GM18858 (cell line): Measurements from ENCODE around the gene PGLYRP4.

Source experiments
- ATAC-seq: cut with Tn5 transposase; IDR thresholded peaks from one replicate; pipeline ENCODE4 v1.9.1; 2021; ENCODE audit not compliant: unreplicated experiment

PGLYRP4 gene

DNA sequence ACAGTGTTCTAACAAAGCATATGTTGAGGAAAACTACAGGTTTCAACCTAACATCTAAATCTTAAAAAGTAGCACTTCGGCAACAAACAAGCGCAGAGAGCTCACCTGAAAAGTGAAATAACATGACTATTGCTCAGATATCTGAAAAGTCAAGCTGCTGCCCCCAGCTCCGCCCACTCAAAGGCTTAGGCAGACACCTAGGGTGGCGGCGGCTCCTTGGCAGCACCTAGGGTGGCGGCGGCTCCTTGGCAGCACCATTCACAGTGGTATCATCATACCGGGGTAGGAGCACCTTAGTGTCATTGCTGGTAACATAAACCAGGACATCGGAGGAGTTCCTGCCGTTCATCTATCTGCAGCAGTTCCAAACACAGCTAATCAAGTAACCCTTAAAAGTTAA, 30.9 kb upstream of the PGLYRP4 start:
- ATAC-seq: no peak

DNA sequence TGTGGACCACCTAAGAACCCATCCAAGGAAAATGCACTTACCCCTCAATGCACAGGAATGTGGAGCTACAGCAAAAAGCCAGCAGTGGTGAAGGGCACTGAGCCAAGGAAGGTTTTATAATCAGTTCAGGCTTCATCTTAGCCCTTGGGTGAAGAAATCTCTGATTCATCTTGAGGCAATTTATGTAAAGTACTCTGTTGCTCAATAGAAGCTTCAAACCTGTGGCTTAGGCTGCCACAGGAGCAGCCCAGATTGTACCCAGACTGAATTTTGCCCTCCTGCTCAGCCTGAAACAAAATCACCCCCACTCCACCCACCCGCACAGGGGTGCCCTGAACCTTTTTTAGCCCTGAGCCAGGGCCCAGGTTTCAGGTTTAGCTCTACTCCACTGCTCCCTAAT, 26.9 kb upstream of the PGLYRP4 start, which contains the start of gene S100A12:
TSS of gene S100A12 (minus strand) at position 111 of the 400 bp plus-strand sequence. CDS start 1,029 bp downstream, outside the sequence.
- ATAC-seq: no peak

DNA sequence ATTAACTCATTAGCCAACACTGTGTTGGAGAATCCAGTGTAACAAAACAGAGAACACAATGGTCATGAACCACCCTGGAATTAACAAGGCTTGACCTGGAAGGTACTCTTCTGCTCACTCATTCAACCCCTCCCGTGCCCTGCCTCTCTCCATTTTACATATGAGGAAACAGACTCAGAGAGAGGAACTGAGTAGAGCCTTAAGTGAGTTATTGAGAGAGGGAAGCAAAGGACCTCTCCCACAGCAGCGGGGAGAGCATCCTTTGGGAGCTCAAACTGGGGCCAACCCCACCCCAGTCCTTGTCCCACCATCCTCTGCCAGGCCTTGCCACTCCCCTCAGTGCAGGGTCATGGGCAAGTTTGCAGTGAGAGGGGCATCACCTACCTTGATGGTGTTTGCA, 25.4 kb upstream of the PGLYRP4 start:
- no peak for ATAC-seq

DNA sequence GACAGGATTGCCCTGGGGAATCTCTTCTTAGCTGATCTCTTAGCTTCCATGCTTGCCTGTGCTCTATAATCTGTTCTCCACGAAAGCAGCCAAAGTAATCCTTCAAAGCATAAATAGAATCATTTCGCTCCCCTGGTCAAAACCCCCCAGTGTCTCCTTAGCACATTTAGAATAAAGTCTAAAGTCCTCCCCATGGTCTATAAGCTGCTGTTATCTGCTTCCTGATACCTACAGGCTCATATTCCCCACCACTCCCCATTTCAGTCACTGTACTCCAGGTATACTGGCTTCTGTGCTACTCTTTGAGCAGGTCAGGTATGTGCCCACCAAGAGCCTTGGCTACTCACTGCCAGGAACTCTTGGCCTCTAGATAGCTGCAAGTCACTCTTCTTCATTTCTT, 23.9 kb upstream of the PGLYRP4 start:
- ATAC-seq: no peak

DNA sequence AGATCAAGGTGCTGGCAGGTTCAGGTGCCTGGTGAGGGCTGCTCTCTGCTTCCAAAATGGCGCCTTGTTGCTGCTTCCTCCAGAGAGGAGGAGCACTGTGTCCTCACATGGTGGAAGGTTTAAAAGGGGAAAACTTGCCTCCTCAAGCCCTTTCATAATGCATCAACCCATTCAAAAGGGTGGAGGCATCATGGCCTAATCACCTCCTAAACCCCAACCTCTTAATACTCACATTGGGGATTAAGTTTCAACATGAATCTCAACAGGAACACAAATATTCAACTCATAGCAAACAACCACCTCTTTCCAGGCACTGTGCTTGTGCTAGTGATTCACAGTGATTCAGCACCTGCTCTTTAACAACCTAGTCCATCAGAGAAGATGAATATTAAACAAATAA, 22.6 kb upstream of the PGLYRP4 start:
- ATAC-seq: no peak

DNA sequence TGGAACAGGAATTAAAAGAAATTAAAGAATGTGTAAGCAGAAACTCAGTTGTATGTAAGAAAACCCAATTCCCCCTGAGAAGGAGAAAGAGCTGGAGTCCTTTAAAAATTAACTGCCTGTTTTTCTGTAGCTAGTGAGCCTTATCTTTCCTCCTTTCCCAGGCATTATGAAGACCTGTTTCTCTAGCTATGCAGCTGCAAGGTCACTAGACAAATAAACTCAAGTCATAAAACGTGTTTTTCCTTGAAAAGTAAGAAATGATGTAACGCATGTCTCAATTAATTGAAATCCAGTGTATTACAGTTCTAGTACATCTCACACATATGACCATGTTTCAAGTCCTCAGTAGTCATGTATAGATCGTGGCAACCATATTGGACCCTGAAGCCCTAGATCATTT, 21.5 kb upstream of the PGLYRP4 start:
- ATAC-seq: no peak

DNA sequence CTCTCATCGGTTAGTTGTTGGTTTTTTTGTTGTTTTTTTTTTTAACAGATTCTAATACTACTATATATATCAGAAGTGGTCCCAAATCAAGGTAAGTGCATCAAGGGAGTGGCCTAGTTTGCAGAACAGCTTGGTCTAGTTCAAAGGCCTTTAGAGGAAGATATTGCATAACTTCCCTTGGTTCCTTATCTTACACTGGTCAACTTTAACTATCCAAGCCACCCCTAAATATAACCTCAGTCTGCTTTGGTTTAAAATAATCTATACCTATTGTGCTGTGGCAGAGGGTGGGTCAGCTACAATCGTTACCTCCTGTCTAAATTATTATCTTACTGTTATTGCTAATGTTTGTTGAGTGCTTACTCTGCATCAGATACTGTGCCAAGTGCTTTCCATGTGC, 19.9 kb upstream of the PGLYRP4 start:
- no peak for ATAC-seq

DNA sequence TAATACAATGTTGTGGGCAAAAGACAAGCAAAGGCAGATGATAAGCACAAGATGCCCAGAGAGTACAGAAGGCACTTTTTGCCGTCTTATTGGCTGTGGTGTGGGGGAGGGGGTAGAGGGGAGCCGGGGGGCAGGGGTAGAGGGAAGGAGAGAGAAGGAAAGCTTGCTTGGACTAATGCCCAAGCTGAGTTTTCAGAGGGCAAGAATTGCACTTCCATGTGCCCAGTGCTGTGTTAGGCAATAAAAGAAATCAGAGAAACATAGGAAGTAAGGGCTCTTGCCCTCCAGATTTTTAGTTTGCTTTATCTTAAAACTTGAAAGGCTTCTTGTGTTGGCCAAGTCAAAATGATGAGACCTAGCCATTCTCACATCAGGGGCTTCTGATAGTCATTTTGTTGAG, 18.4 kb upstream of the PGLYRP4 start:
- no peak for ATAC-seq

DNA sequence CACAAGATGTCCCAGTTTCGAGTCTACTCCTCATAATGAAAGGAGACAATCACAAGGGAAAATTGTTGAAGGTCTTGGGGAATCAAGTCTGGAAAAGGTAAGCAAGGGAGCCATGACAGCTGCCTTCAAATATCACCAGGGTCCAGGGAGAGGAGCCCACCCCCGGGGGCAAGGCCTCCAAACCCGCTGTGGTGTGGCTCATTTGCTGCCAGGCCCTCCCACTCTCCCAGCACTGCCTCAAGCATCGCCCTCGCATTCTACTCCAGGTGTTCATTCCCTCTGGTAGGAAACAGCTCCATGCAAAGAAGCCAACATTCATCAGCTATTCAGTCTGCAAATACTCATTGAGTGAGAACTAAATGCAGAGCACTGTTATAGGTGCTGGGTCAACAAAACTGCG, 17.6 kb upstream of the PGLYRP4 start:
- no peak for ATAC-seq

DNA sequence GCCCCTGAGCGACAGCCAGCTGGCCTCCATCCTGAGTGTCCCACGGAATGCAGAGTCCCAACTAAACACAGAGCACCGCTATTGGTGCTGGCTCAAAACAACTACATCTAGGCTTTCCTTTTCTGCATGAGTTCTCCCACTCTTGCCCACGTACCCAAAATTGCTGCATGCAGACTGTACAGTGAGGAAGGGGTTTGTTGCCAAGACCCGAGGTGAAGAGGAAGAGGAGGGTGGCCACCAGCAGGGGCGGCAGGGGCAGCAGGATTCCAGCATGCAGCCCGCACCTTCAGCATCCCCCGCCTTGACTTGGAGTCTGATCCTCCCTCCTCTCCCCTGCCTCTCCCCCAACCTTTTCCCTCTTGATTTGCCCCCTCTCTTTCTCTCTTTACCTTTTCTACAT, 17.1 kb upstream of the PGLYRP4 start:
- ATAC-seq: no peak

DNA sequence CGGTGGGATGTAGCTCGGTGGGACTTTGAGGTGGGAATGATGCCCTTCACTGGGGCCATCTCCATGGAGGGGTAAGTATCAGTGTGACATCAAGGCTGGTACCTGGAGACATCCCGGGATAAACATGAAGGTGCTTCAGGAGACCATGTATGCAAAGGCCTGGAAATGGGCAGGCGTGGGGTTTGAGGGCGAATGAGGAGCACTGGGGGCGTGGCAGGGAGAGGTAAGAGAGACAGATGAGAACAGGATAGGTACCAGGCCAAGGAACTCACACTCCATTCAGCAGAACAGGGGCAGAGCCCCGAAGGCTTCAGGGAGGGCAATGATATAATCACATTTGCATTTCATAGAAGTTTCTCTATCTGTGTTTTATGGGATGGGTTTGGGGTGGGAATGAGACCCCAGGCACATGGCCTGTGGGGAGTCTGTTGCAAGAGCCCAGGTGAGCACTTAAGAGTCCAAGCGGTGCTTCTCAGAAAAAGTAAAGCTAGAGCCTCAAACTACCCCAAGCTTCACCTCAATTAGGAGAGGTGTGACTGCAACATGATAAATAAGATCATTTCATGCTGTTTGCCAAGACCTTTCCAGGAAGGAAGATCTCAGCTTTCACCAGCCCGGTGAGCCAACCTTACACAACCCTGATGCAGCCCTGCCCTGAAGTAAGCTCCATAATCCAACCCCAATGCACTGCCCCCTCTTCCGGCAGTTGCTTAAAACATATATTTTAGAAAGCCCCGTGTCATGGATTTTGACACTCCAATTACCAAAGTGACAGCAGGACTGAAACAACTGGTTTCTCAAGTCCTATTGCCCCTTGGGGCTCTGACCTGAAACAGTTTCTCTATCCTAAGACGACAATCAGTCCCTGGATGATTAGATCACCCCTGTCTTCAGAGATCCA, 16.4 kb upstream of the PGLYRP4 start:
- no peak for ATAC-seq

DNA sequence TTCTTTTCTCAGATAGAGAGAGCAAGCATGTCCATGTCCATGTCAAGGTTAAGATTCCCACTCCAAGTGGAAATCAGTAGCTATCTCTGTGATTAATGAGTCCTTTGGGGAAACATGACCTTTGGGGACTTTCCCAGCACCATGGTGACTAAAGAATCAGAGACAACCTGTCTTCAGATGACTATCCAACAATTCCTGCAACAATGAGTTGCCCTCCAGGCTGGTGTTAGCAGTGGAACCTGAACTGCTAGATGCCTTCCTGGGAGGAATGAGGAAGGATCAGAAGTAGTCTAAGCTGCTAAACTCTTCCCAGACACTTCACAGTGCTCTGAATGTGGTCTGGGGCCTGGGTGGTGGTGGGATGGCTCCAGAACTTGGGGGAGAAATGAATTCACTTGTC, 15.5 kb upstream of the PGLYRP4 start:
- ATAC-seq: no peak

DNA sequence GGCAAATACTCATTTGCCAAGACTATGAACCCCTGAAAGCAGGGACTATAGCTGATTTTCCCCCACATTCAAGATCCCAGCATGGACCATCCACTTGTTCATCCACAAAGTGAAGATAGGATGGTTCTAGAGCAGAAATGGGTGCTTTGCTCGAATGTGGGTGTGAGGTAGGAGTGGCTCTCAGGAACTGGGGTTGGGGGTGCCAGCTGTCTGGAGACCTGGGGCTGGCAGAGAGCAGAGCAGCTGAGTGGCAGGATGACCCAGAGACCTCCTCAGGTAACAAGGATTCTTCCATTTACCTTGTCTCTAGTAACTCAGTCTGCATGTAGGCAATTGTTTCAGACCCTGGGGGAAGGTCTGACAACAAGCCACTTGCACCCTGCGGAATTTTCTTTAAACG, 15.0 kb upstream of the PGLYRP4 start:
- no peak for ATAC-seq

DNA sequence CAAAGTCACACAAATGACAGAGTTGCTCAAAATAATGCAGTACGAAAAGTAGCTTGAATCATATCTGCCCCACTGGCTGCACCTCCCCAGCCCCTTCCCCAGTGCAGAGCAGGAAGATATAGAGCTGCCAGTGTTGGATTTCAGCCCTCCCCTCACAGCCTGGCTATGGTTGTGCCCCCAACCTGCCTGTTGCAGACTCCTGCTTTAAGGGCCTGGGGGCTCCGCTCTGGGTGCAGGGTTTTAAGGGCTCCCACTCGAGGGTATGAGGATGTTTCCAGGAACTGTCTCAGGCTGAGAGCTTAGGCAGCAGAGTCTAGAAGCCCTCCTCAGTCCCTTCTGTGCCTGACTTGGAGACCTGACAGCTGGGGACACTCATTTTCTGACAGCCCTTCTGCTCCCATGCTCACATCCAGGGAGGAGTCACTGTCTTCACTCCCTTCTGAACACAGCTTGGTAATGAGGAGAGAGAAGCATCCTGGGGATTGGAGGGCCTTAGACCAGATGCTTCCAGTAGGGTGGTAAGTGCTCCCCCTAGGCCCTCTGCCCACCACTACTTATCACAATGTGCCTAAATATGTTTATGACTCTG, 13.6 kb upstream of the PGLYRP4 start:
- no peak for ATAC-seq

DNA sequence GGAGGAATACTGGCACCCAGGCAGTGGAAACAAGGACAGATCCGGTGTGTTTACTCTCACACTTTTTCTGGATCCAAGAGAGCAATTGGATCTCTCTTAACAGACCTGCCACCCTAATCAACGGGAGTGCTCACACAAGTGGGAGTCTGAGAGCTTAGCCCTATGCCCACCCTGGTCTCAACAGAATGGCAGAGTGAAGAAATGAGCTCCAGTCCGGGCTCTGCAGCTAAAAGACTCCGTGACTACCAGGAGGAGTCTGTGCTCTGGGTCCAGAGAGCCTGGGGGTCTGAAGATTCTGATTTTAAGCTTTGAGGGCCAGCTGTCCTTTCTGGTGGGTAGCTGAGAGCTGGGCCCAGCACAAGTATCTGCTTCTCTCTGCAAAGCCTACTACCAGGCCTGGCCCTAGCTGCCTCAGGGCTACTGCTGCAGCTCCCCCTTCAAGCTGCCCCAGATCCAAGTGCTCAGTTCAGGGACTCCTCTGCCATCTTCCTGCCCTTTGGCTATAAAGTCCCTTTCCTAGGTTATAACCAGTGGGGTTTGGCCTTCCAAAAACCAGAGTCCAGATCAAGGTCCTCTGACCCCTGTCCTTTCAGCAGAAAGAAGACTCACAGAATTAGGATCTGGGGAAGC, 13.0 kb upstream of the PGLYRP4 start:
- ATAC-seq: no peak

DNA sequence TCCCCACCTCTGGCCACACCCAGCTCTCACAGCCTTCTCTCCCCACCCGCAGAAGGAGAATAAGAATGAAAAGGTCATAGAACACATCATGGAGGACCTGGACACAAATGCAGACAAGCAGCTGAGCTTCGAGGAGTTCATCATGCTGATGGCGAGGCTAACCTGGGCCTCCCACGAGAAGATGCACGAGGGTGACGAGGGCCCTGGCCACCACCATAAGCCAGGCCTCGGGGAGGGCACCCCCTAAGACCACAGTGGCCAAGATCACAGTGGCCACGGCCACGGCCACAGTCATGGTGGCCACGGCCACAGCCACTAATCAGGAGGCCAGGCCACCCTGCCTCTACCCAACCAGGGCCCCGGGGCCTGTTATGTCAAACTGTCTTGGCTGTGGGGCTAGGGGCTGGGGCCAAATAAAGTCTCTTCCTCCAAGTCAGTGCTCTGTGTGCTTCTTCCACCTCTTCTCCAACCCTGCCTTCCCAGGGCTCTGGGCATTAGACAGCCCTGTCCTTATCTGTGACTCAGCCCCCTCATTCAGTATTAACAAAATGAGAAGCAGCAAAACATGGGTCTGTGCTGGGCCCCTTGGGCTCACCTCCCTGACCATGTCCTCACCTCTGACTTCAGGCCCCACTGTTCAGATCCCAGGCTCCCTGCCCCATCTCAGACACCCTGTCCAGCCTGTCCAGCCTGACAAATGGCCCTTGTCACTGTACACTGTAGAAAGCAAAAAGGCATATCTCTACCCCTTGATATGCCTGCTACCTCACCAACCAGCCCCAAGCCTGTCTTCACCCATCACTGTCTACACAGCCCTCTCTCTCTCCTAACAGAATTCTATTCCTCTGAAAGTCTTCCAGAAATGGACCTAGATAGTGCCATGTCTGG, 12.2 kb upstream of the PGLYRP4 start:
- no peak for ATAC-seq

DNA sequence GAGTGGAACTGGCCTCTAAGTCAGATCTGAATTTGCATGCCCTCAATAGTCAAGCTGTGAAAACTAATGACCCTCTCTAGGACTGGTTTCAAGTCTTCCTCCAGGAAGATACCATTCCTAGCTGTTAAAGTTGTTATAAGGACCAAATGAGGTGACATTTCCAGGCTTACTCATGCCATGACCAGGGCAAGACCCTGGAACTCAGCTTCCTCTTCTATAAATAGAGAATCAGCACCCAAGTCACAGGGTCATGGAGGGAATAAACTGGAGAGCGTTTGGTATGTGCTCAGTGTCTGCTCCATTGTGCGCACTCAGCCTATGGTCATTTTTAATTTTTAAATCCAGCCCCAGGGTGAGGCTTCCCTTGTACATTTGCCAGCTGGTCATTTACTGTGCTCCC, 11.5 kb upstream of the PGLYRP4 start:
- no peak for ATAC-seq

DNA sequence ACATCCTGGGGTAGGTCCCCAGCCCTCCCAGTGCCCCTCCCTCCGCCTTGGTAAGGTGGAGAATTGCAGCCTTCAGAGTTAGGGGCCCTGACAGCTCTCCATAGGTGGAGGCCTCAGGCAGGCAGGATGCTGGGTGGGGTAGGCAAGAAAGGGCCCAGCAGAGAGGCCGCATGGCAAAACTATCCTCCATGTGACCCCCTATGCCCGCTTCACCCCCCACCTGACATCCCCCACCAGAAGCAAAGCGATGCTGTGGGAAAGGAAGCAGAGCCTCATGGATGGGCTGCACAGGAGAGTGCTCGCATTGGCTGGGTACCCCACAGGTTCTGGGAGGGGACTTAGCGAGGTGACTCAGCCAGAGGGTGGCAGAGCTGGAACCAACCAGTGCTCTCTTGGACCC, 10.6 kb upstream of the PGLYRP4 start:
- no peak for ATAC-seq

DNA sequence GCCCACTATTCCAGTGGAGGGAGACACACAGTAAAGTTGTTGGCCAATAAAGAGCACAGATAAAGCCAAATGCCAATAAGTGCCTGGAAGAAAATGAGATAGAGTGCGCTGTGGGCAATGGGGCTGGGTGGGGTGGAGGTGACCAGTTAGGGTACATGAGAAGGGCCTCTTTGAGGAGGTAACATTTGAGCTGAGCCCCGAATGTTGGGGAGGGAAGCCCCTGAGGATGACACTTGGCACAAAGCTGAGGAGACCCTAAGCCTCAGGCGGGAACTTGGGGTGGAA, 10.0 kb upstream of the PGLYRP4 start:
- no peak for ATAC-seq

DNA sequence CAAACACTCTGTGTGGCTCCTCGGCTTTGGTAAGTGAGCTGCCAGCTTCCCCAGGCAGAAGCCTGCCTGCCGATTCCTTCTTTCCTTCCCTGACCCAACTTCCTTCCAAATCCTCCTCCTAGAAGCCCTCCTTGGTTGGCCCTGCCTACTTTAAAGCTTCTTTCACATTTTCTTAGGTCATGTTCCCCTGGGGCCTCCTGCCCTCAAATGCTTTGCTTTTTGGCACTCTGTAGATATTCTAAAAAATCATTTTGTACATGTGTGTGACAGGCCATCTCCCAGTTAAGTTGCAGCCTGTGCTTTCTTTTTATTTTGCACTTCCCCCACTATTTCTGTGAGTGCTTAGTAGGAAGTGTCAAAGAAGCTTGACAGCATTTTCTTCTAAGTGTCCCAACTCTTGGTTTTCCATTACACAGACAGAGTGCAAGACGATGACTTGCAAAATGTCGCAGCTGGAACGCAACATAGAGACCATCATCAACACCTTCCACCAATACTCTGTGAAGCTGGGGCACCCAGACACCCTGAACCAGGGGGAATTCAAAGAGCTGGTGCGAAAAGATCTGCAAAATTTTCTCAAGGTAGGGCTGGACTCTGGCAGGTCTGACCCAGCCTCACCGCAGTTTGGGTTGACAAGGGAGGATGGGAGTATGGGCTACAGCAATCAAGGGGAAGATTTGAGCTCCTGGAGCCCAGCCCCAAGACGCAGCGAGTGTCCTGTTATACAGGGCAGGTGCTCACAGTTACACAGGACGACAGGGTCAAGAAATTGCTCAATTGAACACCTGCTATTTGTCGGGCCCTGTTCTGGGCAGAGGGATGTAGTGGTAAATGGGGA, 9.4 kb upstream of the PGLYRP4 start, which contains the start of gene S100A9:
TSS of gene S100A9 (plus strand) at position 2 of the 838 bp plus-strand sequence. CDS start at position 432, 430 bp downstream.
- ATAC-seq: no peak
